Measurements from ENCODE around the gene ITM2B.
"Not testable (repeated sequence)": the region's sequence is repeated elsewhere in the genome, so short reads cannot be mapped to it uniquely, and the experiment has no call there.

The ITM2B gene

DNA sequence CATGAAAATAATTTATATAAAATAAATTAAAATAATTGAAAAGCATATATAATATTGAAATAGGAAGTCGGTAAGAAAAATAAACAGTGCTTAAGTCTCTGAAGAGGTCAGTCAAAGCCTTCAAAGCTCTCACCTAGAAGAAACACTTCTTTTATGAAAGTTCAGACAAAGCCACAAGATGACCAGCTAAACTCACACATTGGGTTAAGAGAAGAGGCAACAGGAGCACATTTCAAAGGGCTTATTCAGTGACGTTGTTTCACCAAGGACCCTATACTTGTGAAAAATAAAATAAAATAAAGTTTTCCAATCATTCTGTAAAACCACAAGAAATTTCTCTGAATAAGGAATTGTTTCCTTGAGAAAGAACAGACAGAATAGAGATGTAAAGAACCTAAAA is 2.5 kb upstream of the ITM2B start:
- no peak for DNase-seq

DNA sequence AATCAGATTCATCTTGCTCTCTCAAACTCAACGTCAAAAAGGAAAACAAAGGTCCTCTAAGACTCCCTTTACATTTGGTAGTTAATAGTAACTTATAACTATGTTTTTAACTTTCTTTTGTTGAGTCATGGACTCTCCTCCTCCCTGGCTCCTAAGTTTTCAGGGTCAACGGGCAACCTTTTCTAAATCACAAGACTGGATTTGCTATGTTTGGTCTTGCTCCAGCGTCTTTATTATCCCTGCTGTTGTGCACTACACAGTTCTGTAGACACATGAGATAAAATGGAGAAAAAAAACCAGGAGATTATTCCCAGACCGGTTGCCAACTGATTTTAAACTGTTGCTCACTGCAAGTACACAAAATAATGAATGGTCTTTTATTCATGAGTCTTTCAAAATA is 1.9 kb upstream of the ITM2B start:
- DNase-seq: no peak

DNA sequence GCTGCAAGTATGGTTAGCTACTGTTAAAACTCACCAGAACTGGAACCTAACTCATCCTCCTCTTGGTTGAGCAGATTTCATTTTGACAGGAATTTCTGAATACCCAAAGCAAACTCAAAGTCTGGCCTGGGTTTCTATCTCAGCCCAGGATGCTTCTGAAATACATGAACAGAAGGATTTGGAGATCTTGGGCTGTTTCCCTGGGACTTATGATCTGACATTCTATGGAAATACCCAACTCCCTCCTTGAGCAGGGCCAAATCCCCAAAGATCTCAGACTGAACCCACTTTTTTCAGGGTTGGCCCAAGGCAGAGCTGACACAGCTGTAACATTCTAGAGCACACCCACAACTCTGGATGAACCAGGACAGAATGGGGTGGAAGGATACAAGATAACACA is 1.1 kb upstream of the ITM2B start:
- no peak for DNase-seq

DNA sequence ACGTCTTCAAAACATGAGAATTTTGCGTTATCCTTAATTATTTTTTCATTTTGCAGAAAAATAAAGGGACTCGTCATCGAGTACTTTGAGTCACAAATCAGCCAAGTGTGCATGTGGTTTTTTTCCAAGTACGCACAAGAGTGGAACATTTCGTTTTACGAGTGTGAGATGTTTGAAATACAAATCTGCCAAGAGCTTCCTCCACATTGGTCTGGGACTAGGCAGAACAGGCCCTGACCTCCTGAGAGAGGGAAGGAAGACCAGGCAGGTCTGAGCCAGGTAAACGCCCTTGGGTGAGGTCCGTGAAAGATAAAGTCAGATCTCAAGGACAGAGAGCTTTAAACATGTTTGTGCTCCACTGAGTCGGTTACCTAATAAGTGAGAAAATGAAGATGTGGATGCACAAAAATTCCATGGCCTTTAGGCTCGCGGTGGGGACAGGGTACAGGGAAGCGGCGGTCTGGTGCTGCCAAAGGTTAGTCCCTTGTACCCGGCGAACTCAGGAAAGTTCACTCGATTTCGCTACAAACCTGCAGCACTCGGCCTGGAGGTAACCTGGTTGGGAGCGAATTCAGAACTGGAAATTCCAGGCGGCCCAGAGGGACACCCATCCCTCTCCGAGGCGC is 473 bp upstream of the ITM2B start:
- no peak for DNase-seq

DNA sequence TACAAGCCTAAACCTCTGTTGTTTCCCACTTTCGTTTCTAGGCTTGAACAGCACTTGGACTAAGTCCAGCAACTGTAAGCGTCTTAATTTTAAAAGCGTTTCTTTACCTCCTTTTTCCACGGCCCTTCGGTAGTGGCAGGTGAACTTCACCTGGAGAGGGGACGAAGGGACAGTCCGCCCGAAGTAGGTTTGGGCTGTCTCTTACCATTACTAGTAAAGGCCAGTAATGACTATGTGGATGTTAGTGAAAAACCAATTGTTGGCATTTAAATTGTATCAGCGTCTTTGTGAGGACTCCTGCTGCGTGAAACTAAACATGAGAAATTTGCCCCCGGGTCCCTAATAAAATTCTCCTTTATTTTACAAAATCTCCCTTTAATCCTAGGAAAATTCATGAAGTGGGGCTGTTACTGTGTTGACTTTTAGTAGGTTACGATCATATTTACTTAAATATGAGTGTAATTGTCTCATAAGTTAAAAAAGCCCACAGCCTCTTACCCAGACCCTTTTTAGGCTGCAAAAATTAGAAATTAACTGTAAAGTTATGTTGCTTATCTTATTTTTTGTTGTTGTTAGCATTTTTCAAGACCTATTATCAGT is 983 bp downstream of the ITM2B start:
- DNase-seq: no peak

DNA sequence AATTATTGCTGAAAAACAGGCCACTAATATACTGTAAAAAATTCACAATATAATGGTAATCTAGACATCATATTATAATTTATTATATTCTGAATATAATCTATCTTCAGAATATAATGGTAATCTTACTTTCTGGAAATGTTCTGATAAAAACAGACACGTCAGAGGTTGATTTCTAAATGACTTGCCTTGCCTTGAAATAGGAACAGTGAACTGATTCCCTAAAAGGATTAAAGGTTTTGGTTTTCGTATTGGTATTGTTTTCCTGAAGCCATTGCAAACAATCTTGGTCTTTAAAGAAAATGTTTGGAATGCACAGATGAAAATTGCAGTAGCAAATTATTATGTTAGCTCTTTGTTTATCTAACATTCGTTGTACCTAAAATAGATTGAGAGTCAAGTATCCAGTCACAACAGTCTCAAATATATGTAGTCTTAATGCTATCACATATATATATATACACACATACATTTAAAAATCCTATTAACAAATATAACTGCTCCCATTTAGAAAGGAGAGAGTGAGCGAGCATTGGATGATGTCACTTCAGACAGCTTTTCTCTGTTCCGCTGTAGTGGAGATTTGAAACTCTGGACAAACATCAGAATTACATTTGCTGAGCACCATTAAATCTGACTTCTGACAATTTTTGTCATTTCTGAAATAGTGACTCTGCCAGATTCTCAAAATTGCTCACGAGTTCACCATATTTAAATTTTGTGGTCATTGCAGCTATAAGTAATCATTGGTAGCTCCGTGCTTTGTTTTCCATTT is 1.7 kb downstream of the ITM2B start:
- no peak for DNase-seq

DNA sequence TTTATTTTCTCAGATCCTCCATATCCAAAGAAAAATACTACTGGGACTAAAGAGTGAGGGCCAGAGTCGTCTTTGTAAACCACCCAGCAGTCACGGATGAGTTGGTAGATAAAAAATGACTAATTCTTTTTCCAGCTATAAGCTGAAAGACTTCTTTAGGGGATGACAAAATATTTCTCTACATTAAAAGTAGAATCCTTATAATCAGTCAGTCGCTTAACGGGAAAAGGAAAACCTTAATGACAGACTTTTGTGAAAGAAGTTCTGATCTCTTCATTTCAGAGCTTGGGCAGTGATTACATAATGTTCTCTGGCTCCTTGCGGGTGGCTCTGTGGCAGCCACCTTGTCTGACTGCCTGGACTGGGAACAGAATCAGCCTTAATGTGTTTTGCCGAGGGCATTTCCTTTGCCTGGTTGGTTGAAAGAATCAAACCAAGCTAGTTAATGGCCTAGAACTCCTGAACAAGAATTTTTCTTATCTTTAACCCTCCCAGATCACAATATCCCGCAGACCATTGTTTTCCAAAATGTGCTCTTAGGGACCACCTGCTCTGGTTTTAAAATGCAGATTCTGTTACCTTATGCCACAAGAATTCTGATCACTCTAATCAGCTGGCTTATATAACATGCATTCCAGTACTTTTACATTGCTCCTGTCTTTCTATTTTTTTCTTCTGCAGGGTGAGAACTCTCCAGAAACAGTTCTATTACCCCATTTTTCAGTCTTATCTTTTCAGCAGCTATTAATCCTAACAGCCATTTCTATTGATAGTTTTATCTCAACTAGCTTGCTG is 2.5 kb downstream of the ITM2B start:
- DNase-seq: no peak

DNA sequence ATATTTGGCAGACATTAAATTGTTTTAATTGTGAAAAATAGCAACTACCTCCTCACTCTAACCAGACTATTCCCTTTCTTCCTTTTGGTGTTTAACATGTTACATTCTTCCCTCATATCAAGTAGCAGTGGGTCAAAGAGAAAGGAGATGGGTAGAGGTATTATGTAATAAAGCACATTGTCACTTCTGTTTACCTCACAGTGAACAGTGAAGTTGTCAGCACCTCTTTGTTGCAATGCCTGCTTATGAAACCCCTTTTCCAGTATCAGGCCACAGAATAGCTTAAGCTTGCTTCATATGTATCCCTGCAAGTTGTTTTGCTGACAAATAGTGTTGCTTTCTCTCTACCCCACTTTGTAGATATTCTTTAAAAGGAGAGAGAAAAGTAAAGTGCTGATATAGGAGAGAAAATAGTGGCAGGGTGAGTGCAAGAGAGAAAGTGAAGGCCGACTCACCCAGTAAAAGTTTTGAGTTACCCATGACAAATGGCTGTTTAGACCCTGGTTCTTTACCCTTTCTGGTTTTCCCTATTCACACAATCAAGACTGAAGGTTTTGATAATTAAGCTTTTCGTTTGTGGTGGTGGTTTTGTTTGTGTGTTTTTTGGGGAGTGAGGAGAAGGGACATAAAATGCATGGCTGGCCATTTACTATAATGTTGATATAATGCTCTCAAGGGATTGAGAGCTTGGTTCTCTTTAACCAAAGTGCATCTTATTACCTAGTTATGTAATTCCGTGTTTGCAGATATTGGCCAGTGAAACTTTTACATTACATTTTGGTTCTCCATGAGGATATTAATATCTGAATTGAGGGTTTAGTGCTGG is 3.7 kb downstream of the ITM2B start:
- DNase-seq: no peak

DNA sequence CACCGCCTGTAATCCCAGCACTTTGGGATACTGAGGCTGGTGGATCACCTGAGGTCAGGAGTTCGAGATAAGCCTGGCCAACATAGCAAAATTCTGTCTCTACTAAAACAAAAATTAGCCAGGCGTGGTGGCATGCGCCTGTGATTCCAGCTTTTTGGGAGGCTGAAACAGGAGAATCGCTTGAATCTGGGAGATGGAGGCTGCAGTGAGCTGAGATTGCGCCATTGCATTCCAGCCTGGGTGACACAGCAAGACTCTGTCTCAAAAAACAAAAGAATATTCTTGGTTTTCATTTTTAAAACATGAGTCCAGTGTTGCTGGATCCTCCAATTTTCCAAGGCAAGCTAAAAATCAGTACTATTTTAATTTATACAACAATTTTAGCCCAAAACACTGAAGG is 6.4 kb downstream of the ITM2B start:
- DNase-seq: not testable (repeated sequence)

DNA sequence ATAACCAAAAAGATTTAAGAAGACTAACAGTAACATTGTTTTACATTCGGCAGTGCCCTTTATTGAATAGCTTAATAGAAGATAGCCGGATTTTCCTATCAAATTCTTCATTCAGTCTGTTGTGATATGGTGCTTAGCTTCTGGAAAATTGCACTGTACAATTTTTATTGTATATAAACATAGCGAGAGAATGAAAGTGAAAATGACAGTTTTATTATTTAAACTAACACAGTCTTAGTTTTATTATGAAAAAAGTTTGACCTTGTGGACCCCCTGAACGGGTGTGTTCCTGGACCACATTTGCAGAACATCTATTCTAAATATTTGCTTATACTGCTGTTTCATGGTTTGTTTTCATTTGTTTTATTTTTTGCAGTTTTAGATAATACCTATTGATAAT is 8.6 kb downstream of the ITM2B start:
- DNase-seq: no peak

DNA sequence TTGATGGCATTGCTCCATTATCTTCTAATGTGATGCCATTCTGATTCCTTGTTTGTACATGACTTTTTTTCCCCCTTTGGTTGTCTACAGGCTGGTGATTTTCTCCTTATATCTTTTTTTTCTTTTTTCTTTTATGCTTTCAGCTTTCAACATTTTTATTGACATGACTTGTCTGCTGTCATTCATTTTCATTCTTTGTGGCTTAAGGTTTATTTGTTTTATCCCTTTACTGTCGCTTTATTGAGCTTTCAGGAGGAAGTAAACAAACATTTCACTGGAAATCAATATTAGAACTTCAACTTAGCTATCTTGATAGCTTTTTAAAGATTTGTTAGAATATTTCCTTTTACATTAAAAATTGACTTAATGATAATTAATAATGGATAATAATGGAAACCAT is 9.7 kb downstream of the ITM2B start:
- DNase-seq: no peak

DNA sequence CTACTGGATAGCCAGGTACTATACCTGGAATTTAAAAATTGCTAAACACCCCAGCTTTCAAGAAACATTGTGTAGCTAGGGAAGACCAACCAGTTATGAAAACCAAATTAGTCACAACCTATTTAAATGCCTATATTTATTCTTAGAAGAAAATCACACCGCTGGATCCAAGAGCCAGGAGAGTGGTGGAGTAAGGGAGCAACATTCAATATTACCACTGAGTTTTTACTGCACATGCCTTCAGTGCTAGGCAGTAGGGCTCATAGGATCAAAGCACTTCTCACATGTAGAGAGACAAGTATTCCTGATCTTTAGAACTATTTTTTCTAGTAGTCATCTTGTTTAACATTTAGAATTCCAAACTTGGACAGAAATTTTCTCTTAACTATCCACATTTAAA is 11.2 kb downstream of the ITM2B start:
- DNase-seq: no peak

DNA sequence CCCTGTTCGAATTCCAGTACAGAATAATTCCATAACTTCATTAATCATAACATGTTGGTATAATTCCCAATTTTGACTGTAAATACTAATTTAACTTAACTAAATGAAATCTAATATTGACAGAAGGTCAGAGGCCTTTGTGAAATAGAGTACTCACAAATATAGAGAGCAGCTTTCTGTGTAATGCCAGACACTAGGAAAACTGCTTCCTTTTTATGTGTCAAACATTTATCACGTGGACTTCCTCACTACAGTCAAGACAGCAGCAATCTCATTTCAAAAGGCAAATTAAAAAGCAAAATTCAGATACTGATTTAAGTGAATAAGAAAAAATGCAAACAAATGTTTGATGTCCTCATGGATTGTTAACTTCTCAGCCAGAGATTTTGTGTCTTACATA is 13.1 kb downstream of the ITM2B start:
- DNase-seq: no peak

DNA sequence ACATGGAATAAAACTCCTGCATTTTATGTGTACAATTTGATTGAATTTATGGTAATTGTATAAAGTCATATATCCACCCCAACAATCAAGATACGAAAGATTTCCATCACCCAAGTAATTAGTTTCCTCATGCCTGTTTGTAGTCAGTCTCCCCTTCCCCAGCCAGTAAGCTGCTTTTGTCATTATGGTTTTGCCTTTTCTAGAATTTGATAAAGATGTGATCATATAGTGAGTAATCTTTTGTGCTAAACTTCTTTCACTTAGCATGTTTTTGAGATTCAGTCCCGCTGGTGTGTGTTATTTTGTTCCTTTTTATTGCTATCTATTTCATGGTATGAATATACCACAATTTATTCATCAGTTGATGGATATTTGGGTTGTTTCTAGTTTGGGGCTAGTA is 16.0 kb downstream of the ITM2B start:
- no peak for DNase-seq

DNA sequence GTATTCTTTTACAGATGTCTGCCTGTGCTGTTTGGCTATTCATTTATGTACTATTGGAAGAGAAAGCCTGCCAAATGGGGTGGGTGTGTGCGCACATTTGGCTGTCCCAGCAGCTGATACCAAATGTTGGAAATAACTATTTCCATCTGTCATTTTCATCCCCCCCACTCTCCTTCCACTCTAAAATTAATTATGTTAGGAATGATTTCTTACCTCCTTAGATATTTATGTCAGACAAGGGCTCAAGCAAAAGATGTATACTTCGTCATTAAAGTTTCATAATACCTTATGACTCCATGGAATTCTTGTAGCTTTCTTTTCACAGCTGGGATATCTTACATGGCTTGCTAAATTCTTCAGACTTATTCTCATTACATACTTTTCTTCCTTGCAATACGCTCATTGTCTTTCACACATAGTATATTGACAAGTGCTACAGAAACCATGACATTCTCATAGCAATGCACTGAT is 18.6 kb downstream of the ITM2B start:
- no peak for DNase-seq

DNA sequence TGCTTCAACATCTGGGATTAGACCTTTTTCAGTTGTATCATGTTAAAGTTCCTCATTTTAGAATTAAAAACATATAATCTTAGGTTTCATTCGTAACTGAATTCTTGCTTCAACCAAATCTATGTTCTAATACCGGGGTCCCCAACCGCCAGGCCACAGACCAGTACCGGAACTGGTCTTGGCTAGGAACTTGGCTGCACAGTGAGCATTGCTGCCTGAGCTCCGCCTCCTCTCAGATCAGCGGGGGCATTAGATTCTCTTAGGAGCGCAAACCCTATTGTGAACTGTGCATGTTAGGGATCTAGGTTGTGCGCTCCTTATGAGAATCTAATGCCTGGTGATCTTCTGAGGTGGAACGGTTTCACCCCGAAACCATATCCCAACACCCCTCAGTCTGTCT is 19.2 kb downstream of the ITM2B start:
- no peak for DNase-seq

DNA sequence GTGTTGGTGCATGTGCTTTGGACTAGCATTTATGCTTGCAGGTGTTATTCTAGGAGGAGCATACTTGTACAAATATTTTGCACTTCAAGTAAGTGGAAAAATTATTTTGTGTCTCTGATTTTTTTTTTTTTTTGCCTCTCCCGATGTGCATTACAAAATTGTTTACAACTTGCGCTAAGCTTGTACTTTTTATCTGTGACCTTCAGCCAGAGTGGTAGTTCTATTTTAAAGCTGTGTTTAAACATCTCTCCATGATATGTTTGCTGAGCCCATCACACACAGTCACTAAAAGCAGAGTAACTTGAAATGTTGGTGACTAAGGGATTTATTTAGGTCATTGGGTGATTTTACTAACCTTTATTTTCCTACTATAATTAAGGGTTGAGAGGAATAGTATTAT is 20.8 kb downstream of the ITM2B start:
- DNase-seq: no peak

DNA sequence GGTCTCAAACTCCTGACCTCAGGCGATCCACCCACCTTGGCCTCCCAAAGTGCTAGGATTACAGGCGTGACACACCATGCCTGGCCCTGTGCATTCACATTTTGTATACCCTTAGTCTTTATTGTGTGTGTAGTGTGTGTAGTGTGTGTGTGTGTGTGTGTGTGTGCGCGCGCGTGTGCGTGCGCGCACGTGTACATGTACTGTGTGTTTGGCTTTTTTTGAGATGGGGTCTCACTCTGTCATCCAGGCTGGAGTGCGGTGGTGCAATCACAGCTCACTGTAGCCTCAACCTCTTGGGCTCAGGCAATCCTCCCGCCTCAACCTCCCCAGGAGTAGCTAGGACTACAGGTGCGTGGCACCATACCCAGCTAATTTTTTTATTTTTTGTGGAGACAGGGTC is 22.1 kb downstream of the ITM2B start:
- DNase-seq: no peak

DNA sequence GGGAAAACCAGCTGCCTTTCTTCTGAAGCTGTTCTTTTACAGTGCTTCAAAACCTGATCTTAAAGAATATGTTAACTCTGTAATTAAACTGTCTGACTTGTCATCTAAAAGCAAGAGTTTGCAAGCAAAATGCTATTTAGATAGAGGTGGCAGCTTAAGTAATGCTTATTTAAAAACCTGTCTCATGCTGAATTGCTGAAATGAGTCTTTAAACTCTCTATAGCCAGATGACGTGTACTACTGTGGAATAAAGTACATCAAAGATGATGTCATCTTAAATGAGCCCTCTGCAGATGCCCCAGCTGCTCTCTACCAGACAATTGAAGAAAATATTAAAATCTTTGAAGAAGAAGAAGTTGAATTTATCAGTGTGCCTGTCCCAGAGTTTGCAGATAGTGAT is 22.9 kb downstream of the ITM2B start:
- no peak for DNase-seq

DNA sequence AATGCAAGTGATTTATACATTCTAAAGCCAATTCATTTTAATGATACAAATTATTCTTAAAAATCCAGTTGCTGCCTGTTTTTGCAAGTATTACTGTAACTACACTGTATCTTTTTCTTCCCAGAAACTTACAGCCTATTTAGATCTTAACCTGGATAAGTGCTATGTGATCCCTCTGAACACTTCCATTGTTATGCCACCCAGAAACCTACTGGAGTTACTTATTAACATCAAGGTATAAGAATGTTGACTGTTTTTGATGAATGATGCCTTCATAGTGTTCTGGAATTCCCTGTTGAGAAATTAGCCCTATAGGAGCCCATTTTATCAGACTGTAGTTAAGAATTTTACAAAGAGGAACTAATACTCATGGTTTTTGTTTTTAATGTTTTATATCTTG is 25.0 kb downstream of the ITM2B start:
- DNase-seq: no peak

DNA sequence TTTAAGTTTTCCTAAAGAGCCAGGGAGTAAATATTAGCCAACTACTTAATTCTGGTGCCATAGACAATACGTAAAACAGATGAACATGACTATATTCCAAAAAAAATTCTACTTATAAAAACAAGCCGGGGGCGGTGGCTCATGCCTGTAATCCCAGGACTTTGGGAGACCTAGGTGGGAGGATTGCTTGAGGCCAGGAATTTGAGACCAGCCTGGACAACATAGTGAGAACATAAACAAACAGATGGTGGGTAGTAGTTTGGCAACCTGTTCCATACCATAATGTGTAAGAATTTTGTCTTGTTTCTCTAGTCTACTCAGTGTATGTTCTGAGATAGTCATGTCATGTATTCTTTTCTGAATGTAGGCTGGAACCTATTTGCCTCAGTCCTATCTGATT is 25.4 kb downstream of the ITM2B start:
- DNase-seq: no peak

DNA sequence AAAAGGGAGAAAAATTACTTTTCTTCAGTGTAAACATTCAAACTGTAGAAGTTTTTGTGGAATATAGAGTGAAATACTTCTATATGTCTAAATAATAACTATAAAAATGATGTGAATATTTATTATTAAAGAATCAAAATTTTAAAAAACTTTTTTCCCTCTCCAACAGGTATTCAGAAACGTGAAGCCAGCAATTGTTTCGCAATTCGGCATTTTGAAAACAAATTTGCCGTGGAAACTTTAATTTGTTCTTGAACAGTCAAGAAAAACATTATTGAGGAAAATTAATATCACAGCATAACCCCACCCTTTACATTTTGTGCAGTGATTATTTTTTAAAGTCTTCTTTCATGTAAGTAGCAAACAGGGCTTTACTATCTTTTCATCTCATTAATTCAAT is 28.0 kb downstream of the ITM2B start:
- DNase-seq: no peak

DNA sequence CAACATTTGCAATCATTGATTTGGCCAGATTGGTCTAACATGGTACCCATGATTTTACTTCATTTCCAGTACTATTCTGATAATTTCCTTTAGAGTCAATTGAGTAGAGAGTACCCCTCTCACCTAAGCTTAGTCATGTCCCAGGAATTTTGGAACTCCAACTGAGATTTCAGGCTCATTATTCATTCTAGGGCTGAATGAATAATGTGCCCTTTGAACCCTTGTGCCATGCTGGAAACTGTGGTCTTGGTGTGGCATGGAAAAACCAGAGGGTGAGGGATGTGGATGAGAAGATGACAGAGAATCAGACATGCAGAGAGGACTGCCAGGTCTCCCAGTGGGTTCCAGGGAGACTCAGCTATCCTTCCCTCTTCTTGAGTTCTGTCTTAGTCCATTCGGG is 30.2 kb downstream of the ITM2B start:
- no peak for DNase-seq
